GM13976 (cell line): ENCODE data around the gene SERPINB10.
"Not testable (repeated sequence)": the region's sequence is repeated elsewhere in the genome, so short reads cannot be mapped to it uniquely, and the experiment has no call there.

Experiments
- DNase-seq: peaks from one replicate; pipeline ENCODE4 v3.0.0; 2012; ENCODE audit warnings: low spot score
- in situ Hi-C: fragments of 300-500 bp; cut with MboI; formaldehyde crosslinking; loops from one replicate; pipeline ENCODE4 v1.12.0; 2022; ENCODE audit warnings: low sequenced_read_pairs, mixed read lengths, inconsistent platforms; ENCODE audit not compliant: unreplicated experiment
- TF ChIP-seq, protein P1 (sequence below): IDR thresholded peaks from 2 replicates; pipeline ENCODE4 v1.5.1; 2012; ENCODE audit warnings: borderline replicate concordance, mild to moderate bottlenecking; ENCODE audit not compliant: insufficient read depth; ENCODE audit errors: extremely low read depth, missing control alignments, control extremely low read depth

Gene SERPINB10

DNA sequence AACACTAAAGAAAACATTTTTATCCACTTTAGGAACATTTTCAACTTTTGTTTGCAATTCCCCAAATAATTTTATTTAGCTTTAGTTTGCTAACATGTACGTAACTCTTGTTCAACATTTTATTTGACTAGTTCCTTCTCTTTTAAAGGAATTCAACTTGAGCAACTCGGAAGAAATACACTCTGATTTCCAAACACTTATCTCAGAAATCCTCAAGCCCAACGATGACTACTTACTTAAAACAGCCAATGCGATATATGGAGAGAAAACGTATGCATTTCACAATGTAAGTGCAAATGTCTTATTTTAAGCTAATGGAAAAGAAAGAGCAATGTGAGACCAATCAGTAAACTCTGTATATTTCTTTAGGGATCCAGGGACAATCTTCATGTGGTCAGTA is 10.1 kb downstream of the SERPINB10 start:
- in situ Hi-C loops = no loop called here
- TF ChIP-seq, protein P1, sequence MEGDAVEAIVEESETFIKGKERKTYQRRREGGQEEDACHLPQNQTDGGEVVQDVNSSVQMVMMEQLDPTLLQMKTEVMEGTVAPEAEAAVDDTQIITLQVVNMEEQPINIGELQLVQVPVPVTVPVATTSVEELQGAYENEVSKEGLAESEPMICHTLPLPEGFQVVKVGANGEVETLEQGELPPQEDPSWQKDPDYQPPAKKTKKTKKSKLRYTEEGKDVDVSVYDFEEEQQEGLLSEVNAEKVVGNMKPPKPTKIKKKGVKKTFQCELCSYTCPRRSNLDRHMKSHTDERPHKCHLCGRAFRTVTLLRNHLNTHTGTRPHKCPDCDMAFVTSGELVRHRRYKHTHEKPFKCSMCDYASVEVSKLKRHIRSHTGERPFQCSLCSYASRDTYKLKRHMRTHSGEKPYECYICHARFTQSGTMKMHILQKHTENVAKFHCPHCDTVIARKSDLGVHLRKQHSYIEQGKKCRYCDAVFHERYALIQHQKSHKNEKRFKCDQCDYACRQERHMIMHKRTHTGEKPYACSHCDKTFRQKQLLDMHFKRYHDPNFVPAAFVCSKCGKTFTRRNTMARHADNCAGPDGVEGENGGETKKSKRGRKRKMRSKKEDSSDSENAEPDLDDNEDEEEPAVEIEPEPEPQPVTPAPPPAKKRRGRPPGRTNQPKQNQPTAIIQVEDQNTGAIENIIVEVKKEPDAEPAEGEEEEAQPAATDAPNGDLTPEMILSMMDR = no peak
- DNase-seq = no peak

DNA sequence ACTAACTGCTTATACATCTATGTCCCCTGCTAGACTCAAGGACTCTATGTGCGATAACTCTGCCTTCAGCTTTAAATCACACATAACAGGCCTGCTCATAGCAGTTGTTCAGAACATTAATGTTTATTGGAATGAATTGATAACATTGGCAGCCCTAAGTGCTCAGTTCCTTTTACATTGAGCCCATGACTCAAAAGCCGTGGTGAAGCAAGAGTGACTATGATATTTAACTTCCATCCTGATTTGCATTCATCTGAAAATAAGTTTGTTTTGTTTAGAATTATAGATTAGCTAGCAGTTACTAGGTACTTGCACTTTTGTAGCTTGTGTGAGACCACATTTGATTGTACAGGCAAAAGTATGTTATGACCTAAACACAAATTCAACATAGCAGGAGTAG is 14.3 kb downstream of the SERPINB10 start:
- DNase-seq = no peak
- TF ChIP-seq, protein P1 = no peak
- in situ Hi-C loops = no loop called here

DNA sequence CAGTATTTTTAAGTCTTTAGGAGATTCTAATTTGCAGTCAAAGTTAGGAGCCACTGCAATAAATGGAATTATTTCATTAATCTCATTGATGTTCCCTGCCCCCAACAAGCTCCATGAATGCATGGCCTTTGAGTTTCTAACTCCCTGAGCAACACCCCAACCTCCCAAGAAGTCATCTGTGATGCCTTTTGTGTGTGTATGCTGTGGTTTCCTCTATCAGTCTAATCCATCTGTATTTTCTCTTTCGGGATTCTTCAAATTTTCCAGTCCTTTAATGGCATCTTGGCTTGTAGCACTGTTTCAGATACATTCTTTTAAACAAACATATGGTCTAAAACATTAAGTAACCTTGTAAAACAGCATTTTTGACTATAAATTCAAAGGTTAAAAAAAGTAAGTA is 16.8 kb downstream of the SERPINB10 start:
- TF ChIP-seq, protein P1 = no peak
- no peak for DNase-seq
- in situ Hi-C loops = no loop called here

DNA sequence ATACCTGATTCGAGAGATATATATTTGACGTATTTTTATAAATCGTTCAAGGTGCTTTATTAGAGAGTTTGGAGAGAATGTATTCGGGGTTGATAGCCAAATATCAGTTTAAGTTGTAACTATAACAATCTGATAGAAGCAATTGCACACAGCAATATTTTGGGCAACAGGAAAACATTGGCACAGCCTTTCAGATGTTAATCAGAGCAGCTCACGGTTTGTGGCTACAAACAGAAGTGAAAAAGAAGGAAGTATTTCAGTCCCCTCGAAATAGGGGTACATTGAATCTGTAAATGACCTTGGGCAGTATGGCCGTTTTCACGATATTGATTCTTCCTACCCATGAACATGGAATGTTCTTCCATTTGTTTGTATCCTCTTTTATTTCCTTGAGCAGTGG is 20.6 kb downstream of the SERPINB10 start:
- DNase-seq = no peak
- TF ChIP-seq, protein P1 = no peak
- in situ Hi-C loops = no loop called here

DNA sequence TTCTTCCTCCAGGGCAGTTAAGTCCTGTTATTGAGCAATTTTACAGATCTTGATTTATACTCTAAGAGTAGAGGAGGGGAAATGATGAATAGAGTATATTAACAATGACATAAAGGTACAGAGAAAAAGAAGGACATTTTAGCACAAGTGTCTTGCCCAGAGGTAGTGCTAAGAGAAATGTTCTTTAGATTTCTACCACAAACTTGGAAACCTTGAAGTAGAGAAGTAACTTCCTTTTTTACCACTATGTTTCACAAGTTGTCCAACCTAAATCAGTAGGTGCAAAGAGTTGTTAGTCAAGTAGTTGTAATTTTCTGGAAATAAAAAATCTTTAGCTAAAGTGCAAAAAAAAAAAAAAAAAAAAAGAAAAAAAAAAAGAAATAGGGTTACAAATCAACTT is 21.6 kb downstream of the SERPINB10 start:
- DNase-seq, in situ Hi-C loops: not testable (repeated sequence)

DNA sequence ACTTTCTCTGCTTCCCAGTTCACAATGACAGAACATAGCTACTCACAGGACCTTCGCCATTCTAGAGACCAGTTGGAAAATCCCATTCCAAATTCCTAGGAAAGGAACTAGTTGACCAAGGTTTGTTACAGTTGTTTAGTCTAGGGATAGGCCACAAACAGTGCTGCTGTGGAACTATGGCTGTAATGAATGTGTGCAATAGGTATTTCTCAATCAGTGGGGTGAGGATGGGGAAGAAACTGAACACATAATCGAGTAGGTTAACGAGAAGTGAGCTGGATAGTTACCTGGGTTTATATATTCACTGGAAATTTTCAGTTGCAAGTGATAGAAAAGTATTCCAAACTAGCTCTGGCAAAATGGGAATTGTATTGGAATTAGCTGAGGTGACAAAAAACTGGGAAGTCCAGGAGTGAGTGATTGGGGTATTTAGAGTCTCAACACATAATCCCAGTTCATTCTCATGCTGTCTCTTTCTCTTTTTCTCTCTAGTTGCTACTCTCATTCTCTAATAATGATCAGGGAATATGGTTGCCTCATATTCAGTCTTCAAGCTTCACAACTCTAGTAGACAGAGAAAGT is 23.1 kb downstream of the SERPINB10 start:
- DNase-seq = no peak
- in situ Hi-C loops = loop anchor here (10.0 kb wide), 1 partner anchor 86 kb away; no protein-coding TSS in a partner anchor

More for the DNA sequence above, 23.1 kb downstream of the SERPINB10 start:
- TF ChIP-seq, protein P1 = no peak
